Mesenchymal stem cell (in vitro differentiated cells and primary cell): ENCODE measurements around the gene PTPN12.

Experiments
- DNase-seq: peaks from one replicate; pipeline ENCODE4 v3.0.0-alpha.2; 2013
- H2AFZ ChIP-seq: one replicate; pipeline ENCODE4 v1.6.1; 2013; ENCODE audit warnings: low read depth, mild to moderate bottlenecking, control low read depth, inconsistent platforms, low read length, moderate library complexity
- H2AK5ac ChIP-seq: 2 replicates; pipeline ENCODE4 v1.6.1; 2013; ENCODE audit warnings: low read length, moderate library complexity, mild to moderate bottlenecking, inconsistent platforms; ENCODE audit not compliant: severe bottlenecking
- H2BK120ac ChIP-seq: one replicate; pipeline ENCODE4 v1.6.1; 2013; ENCODE audit warnings: low read depth, mild to moderate bottlenecking, inconsistent platforms, low read length, moderate library complexity
- H2BK12ac ChIP-seq, 2 experiments: one replicate each; pipeline ENCODE4 v1.6.1; 2013; ENCODE audit warnings: inconsistent platforms in 2 of 2, low read length in 2 of 2, mild to moderate bottlenecking in 2 of 2, moderate library complexity in 2 of 2, control low read depth in 1 of 2
- H2BK15ac ChIP-seq: one replicate; pipeline ENCODE4 v1.6.1; 2013; ENCODE audit warnings: mild to moderate bottlenecking, low read depth, inconsistent platforms; ENCODE audit not compliant: poor library complexity, severe bottlenecking
- H2BK5ac ChIP-seq: 2 replicates; pipeline ENCODE4 v1.6.1; 2013; ENCODE audit warnings: low read depth, mild to moderate bottlenecking, low read length, control low read depth, inconsistent platforms; ENCODE audit not compliant: poor library complexity, severe bottlenecking
- H3K14ac ChIP-seq, 2 experiments: one replicate each; pipeline ENCODE4 v1.6.1; 2013; ENCODE audit warnings: inconsistent platforms in 2 of 2, low read length in 2 of 2, control low read depth in 1 of 2, mild to moderate bottlenecking in 1 of 2, moderate library complexity in 1 of 2
- H3K18ac ChIP-seq, 2 experiments: one replicate each; pipeline ENCODE4 v1.6.1; 2013; ENCODE audit warnings: inconsistent platforms in 2 of 2, low read length in 2 of 2, control low read depth in 1 of 2, low read depth in 1 of 2, mild to moderate bottlenecking in 1 of 2
- H3K23ac ChIP-seq, 2 experiments: one replicate each; pipeline ENCODE4 v1.6.1; 2013; ENCODE audit warnings: inconsistent platforms in 2 of 2, low read length in 2 of 2, mild to moderate bottlenecking in 2 of 2, moderate library complexity in 2 of 2, control low read depth in 1 of 2
- H3K27ac ChIP-seq: 2 replicates; pipeline ENCODE4 v1.5.1; 2013; ENCODE audit warnings: mild to moderate bottlenecking, moderate library complexity, low read length, control low read depth, inconsistent platforms; ENCODE audit not compliant: poor library complexity, severe bottlenecking
- H3K27me3 ChIP-seq, 2 experiments: 2 replicates each; pipeline versions ENCODE4 v1.6.1 to v1.7.0; 2013; ENCODE audit warnings: low read length in 2 of 2, mild to moderate bottlenecking in 2 of 2, moderate library complexity in 2 of 2, control low read depth in 1 of 2, inconsistent platforms in 1 of 2; ENCODE audit not compliant: control insufficient read depth in 1 of 2, insufficient read depth in 1 of 2
- H3K36me3 ChIP-seq, 2 experiments: 2 replicates each; pipeline versions ENCODE4 v1.6.1 to v1.7.0; 2013; ENCODE audit warnings: low read length in 2 of 2, control low read depth in 1 of 2, inconsistent platforms in 1 of 2, low read depth in 1 of 2, mild to moderate bottlenecking in 1 of 2; ENCODE audit not compliant: insufficient read depth in 2 of 2, control insufficient read depth in 1 of 2
- H3K4ac ChIP-seq, 2 experiments: one replicate each; pipeline ENCODE4 v1.6.1; 2013; ENCODE audit warnings: inconsistent platforms in 2 of 2, low read length in 2 of 2, mild to moderate bottlenecking in 2 of 2, moderate library complexity in 2 of 2, control low read depth in 1 of 2, low read depth in 1 of 2
- H3K4me1 ChIP-seq: 2 replicates; pipeline ENCODE4 v1.6.1; 2013; ENCODE audit warnings: low read depth, low read length, control low read depth; ENCODE audit not compliant: control insufficient read depth, insufficient read depth
- H3K4me2 ChIP-seq: 2 replicates; pipeline ENCODE4 v1.6.1; 2013; ENCODE audit warnings: low read length, mild to moderate bottlenecking, inconsistent platforms; ENCODE audit not compliant: poor library complexity, severe bottlenecking
- H3K4me3 ChIP-seq, 2 experiments: 2 replicates each; pipeline versions ENCODE4 v1.5.1 to v1.7.0; 2013; ENCODE audit warnings: low read length in 2 of 2, mild to moderate bottlenecking in 2 of 2, control low read depth in 1 of 2, low read depth in 1 of 2; ENCODE audit not compliant: insufficient read depth in 1 of 2
- H3K79me1 ChIP-seq: replicated peaks from 2 replicates; pipeline ENCODE4 v1.6.1; 2013; ENCODE audit warnings: mild to moderate bottlenecking, control low read depth, low read length, inconsistent platforms; ENCODE audit not compliant: poor library complexity, severe bottlenecking
- H3K9ac ChIP-seq: 2 replicates; pipeline ENCODE4 v1.7.0; 2013; ENCODE audit warnings: mild to moderate bottlenecking, low read length, moderate library complexity
- H3K9me3 ChIP-seq: 2 replicates; pipeline ENCODE4 v1.7.0; 2013; ENCODE audit warnings: mild to moderate bottlenecking, low read length; ENCODE audit not compliant: control insufficient read depth
- H4K8ac ChIP-seq: one replicate; pipeline ENCODE4 v1.6.1; 2013; ENCODE audit warnings: inconsistent platforms, mild to moderate bottlenecking, low read length, moderate library complexity
- H4K91ac ChIP-seq: one replicate; pipeline ENCODE4 v1.6.1; 2013; ENCODE audit warnings: mild to moderate bottlenecking, low read length, inconsistent platforms
- WGBS: methylation state at CpG from one replicate; pipeline ENCODE4 v1.1.7; 2013; ENCODE audit warnings: mixed read lengths; 5-methylcytosine and 5-hydroxymethylcytosine counted together

The PTPN12 gene

GRCh38 chr7:77543910-77544309 is 6.8 kb downstream of the PTPN12 start:
- no peak overlapping the region for H2AFZ ChIP-seq

DNA sequence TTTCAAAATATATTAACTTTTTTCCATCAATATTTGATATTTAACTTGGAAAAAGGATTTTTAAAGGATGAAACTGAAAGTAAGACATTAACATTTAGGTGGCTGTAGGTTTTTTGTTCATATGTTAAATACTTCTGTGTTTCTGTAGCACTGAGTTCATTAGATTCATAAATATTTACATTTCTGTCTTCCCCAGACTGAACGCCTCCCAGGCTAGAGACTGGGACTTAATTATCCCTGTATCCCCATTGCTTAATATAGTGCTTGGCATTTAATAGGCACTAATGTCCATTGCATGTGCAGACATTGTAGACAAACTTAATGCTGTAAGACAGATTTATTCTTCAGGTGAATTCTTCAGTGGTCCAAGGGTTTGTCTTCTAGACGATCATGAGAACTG is 7.4 kb downstream of the PTPN12 start:
- Histone ChIP-seq H2BK12ac (no peak overlapping the region), H2BK15ac (no peak overlapping the region), H2AFZ (no peak overlapping the region), H4K8ac (no peak overlapping the region), H3K18ac (no peak overlapping the region), H3K27ac (no peak overlapping the region), H3K23ac (no peak overlapping the region), H3K9me3 (no peaks in the 10 kb centered on the region), H3K27me3 (no peaks in the 10 kb centered on the region), H3K4me1 (peaks cover 8% of the 10 kb centered on the region), H3K4me2 (no peak overlapping the region), H3K14ac (no peak overlapping the region), H3K4ac (no peak overlapping the region), H2AK5ac (no peak overlapping the region), H3K4me3 (peak overlapping the region in 1 of 2 experiments; percentile 8), H3K79me1 (no peaks in the 10 kb centered on the region), H3K36me3 (peaks cover 0 to 3% of the 10 kb centered on the region in 2 experiments), H2BK120ac (no peak overlapping the region), H3K9ac (no peak overlapping the region), H2BK5ac (no peak overlapping the region), H4K91ac (no peak overlapping the region)
- WGBS = 100% methylated on average over 1 of the region's 2 CpGs
- DNase-seq = peak; percentile 67

More at GRCh38 chr7:77543910-77544309, 6.8 kb downstream of the PTPN12 start:
- H3K36me3 ChIP-seq = peaks cover 0 to 3% of the 10 kb centered on the region in 2 experiments
- WGBS = 89% methylated on average over 2 of the region's 4 CpGs
- H3K27ac ChIP-seq = no peak overlapping the region
- H3K4me3 ChIP-seq = peak overlapping the region in 1 of 2 experiments; percentile 8
- no peak overlapping the region for H2BK5ac ChIP-seq
- no peak overlapping the region for H3K4me2 ChIP-seq
- peaks cover 8% of the 10 kb centered on the region for H3K4me1 ChIP-seq
- no peak overlapping the region for H2BK120ac ChIP-seq
- no peaks in the 10 kb centered on the region for H3K79me1 ChIP-seq
- no peaks in the 10 kb centered on the region for H3K27me3 ChIP-seq
- no peak overlapping the region for H3K23ac ChIP-seq
- no peak overlapping the region for H3K14ac ChIP-seq
- peak; percentile 38 for DNase-seq
- H3K4ac ChIP-seq = no peak overlapping the region
- no peak overlapping the region for H4K91ac ChIP-seq
- H4K8ac ChIP-seq = no peak overlapping the region
- H2BK15ac ChIP-seq = no peak overlapping the region
- no peaks in the 10 kb centered on the region for H3K9me3 ChIP-seq
- no peak overlapping the region for H2AK5ac ChIP-seq
- no peak overlapping the region for H2BK12ac ChIP-seq
- H3K18ac ChIP-seq = no peak overlapping the region
- no peak overlapping the region for H3K9ac ChIP-seq

DNA sequence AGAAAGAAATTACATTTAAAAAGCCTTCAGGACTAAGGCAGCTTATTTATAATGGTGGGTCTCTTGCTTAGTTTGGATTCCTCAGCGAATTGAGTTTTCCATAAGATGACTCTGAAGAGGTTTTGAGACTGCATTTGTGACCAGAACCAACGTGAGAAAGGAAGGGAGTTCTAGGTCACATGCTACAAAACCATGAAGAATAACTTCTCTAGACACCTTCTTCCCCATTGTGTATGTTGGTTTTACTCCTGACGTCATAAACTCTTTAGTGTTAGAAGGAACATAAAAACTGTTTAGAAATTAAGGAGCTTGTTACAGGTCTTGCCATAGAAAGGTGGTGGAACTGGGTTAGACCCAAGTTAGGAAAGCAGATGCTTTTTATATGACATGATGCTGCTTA is 11.1 kb downstream of the PTPN12 start:
- H3K9ac ChIP-seq = no peak overlapping the region
- no peak overlapping the region for H2AFZ ChIP-seq
- peaks cover 0 to 2% of the 10 kb centered on the region in 2 experiments for H3K36me3 ChIP-seq
- no peak overlapping the region for H3K27ac ChIP-seq
- H2BK5ac ChIP-seq = no peak overlapping the region
- H3K4me1 ChIP-seq = peaks cover 1% of the 10 kb centered on the region
- no peak overlapping the region for H4K8ac ChIP-seq
- no peaks in the 10 kb centered on the region for H3K9me3 ChIP-seq
- H3K79me1 ChIP-seq = no peaks in the 10 kb centered on the region
- no peak overlapping the region for H3K4me2 ChIP-seq
- no peak overlapping the region for H3K14ac ChIP-seq
- H4K91ac ChIP-seq = no peak overlapping the region
- no peak overlapping the region for H2BK120ac ChIP-seq
- H2AK5ac ChIP-seq = no peak overlapping the region
- no peak overlapping the region for H3K23ac ChIP-seq
- DNase-seq = no peak
- H3K27me3 ChIP-seq = no peaks in the 10 kb centered on the region
- H2BK12ac ChIP-seq = no peak overlapping the region
- no peak overlapping the region for H2BK15ac ChIP-seq
- no peak overlapping the region for H3K18ac ChIP-seq
- 81% methylated on average over 2 of the region's 3 CpGs for WGBS
- no peak overlapping the region for H3K4ac ChIP-seq
- no peak overlapping the region for H3K4me3 ChIP-seq

GRCh38 chr7:77549106-77549870 is 12.2 kb downstream of the PTPN12 start:
- no peak overlapping the region for H2BK12ac ChIP-seq
- no peak overlapping the region for H2BK5ac ChIP-seq
- H3K36me3 ChIP-seq = peaks cover 2 to 4% of the 10 kb centered on the region in 2 experiments
- no peak overlapping the region for H2BK120ac ChIP-seq
- peaks cover 1% of the 10 kb centered on the region for H3K4me1 ChIP-seq
- H3K4me2 ChIP-seq = no peak overlapping the region
- no peak overlapping the region for H4K8ac ChIP-seq
- 95% methylated on average over 2 of the region's 3 CpGs for WGBS
- peak overlapping the region; percentile 7 for H3K9ac ChIP-seq
- H3K27ac ChIP-seq = no peak overlapping the region
- no peak overlapping the region for H2BK15ac ChIP-seq
- H3K79me1 ChIP-seq = no peaks in the 10 kb centered on the region
- H3K23ac ChIP-seq = no peak overlapping the region
- no peak overlapping the region for H3K4ac ChIP-seq
- H2AK5ac ChIP-seq = no peak overlapping the region
- no peaks in the 10 kb centered on the region for H3K27me3 ChIP-seq
- H2AFZ ChIP-seq = no peak overlapping the region
- no peak overlapping the region for H4K91ac ChIP-seq
- no peak overlapping the region for H3K14ac ChIP-seq
- no peaks in the 10 kb centered on the region for H3K9me3 ChIP-seq
- H3K18ac ChIP-seq = no peak overlapping the region
- DNase-seq = no peak
- no peak overlapping the region for H3K4me3 ChIP-seq
